LNCAP (cell line): ENCODE results near the gene CD63.

Experiments
- CTCF ChIP-seq: fragments of 450-650 bp; IDR thresholded peaks from 2 replicates; pipeline ENCODE4 v1.5.1; 2017; ENCODE audit warnings: mild to moderate bottlenecking

CD63 gene

GRCh38 chr12:55743406-55744339 lies 14.9 kb upstream of the CD63 start:
- peak; percentile 23; the same call in 1 of the 2 replicates for TF ChIP-seq CTCF

- no peak for TF ChIP-seq CTCF
Observed at GRCh38 chr12:55742719-55743405, 14.1 kb upstream of the CD63 start, which contains the start of gene GDF11. TSS of gene GDF11 (plus strand) at chr12:55743122. CDS start at chr12:55743317, 195 bp downstream.

GRCh38 chr12:55741931-55742680 lies 13.3 kb upstream of the CD63 start:
- no peak for TF ChIP-seq CTCF

GRCh38 chr12:55739025-55739378 lies 10.2 kb upstream of the CD63 start:
- peak; percentile 0; the same call in 1 of the 2 replicates for TF ChIP-seq CTCF

GRCh38 chr12:55738123-55739024 lies 9.6 kb upstream of the CD63 start:
- TF ChIP-seq CTCF = peak; percentile 77

GRCh38 chr12:55737581-55738122 lies 8.8 kb upstream of the CD63 start:
- TF ChIP-seq CTCF = no peak
